ENCODE results near the gene ZNF385D.

DNA sequence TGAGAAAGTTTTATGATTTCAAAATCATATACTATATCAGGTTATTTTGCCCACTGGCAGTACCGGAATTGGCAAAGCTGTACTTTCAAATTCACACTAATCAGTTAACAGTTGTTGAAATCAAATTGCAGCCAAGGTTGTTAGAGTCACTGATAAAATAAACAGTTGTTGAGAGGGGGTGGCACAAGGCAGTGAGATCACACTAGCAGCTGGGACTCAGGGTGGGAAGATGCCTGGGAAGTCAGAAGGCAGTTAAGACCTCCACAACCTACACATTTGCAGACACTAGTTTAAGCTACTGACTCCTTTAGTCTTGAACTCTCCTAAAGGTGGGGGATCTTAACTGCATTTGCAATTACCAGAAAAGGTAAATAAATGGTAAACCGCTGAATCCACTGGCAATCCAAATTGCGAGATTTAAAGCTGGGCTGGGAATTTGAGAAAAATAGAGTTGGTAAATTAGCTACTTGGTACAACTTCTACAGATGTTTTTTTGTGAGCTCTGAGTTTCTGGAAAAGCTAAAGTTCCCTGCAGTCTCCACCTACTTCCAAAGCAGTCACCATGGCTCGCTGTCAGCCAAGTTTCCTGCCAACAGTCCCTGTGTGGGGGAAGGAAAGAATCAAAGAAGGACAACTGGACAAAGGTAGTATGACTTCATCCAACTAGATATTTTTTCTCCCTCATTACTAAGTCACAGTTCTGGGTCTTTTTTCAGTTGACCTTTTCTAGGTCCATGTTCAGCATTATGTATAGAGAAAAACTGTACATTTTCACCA, 105.7 kb downstream of the ZNF385D start:
- TF ChIP-seq, protein P1, sequence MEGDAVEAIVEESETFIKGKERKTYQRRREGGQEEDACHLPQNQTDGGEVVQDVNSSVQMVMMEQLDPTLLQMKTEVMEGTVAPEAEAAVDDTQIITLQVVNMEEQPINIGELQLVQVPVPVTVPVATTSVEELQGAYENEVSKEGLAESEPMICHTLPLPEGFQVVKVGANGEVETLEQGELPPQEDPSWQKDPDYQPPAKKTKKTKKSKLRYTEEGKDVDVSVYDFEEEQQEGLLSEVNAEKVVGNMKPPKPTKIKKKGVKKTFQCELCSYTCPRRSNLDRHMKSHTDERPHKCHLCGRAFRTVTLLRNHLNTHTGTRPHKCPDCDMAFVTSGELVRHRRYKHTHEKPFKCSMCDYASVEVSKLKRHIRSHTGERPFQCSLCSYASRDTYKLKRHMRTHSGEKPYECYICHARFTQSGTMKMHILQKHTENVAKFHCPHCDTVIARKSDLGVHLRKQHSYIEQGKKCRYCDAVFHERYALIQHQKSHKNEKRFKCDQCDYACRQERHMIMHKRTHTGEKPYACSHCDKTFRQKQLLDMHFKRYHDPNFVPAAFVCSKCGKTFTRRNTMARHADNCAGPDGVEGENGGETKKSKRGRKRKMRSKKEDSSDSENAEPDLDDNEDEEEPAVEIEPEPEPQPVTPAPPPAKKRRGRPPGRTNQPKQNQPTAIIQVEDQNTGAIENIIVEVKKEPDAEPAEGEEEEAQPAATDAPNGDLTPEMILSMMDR (IDR thresholded peaks at IDR 0.05) = no peak
- no peak for TF ChIP-seq POLR2A (IDR thresholded peaks at IDR 0.05)

Data from thyroid gland (tissue), 4 donors.